K562 (cell line): ENCODE results near the gene TOR3A. TPM values are rescaled to one million over a fixed set of nuclear protein-coding genes. Genes with fewer than 3 reads are reported as not detected.

ENCODE experiments used
- ATAC-seq: fragments of 200-7000 bp; cut with Tn5 transposase; 3 replicates; pipeline ENCODE4 v1.9.1; 2020; ENCODE audit warnings: moderate library complexity
- Bru-seq: library from RNA; stranded (reverse); fragments of 400-500 nt; gene quantifications from one replicate; lab custom pipeline; 2021; lab: Mats Ljungman, UMichigan
- BruChase-seq, 2 experiments: library from RNA; stranded (reverse); fragments of 400-500 nt; gene quantifications; one replicate each; lab custom pipeline; 2021; lab: Mats Ljungman, UMichigan
- BruUV-seq: library from RNA; stranded (reverse); fragments of 400-500 nt; replicated peaks from 2 replicates; lab custom pipeline; 2021; lab: Mats Ljungman, UMichigan
- CTCF ChIA-PET: fragments of 300-600 bp; formaldehyde crosslinking; extraction: SDS; loops from one replicate; lab custom pipeline; 2021; ENCODE audit warnings: low intra/inter-chr PET ratio; lab: Yijun Ruan, JAX
- POLR2A ChIA-PET: fragments of 300-600, 350-650 bp; sonication (Branson Sonifier 250); formaldehyde crosslinking; extraction: SDS; loops from one replicate; lab custom pipeline; 2021; ENCODE audit warnings: antibody characterized with exemption, inconsistent platforms; lab: Yijun Ruan, JAX
- DNase-seq, 4 experiments: peaks; one replicate each; pipeline versions ENCODE4 v3.0.0 to v3.0.0-alpha.2; 2011 to 2018; ENCODE audit warnings: low spot score in 3 of 4, mixed read lengths in 3 of 4; ENCODE audit errors: extremely low read depth in 1 of 4
- FAIRE-seq: peaks from 2 replicates; lab custom pipeline; 2011; peaks lifted over from hg19 to GRCh38; lab: Jason Lieb, UNC
- H2AFZ ChIP-seq: 2 replicates; pipeline ENCODE4 v1.6.0; 2011; ENCODE audit warnings: low read depth, low read length, control low read depth, inconsistent platforms
- H3K27ac ChIP-seq: fragments of 200-600 bp; 3 replicates; pipeline ENCODE4 v1.8.0; 2011; ENCODE audit warnings: low read depth, mild to moderate bottlenecking, control low read depth, inconsistent platforms, low read length, moderate library complexity, mixed read lengths; ENCODE audit errors: extremely low read depth
- H3K27me3 ChIP-seq, 2 experiments: fragments of 300-600 bp in 1 of 2; 2 replicates in 1 of 2; 3 replicates in 1 of 2; pipeline versions ENCODE4 v1.6.0 to v1.8.0; 2011; ENCODE audit warnings: inconsistent platforms in 2 of 2, low read length in 2 of 2, mild to moderate bottlenecking in 1 of 2, mixed read lengths in 1 of 2, moderate library complexity in 1 of 2; ENCODE audit not compliant: control insufficient read depth in 2 of 2, insufficient read depth in 2 of 2
- H3K36me3 ChIP-seq: fragments of 300-600 bp; 3 replicates; pipeline ENCODE4 v1.8.0; 2011; ENCODE audit warnings: mild to moderate bottlenecking, low read length, inconsistent platforms; ENCODE audit not compliant: control insufficient read depth, insufficient read depth
- H3K4me1 ChIP-seq, 2 experiments: fragments of 200-600 bp in 1 of 2; replicated peaks in 1 of 2; 2 replicates in 1 of 2; 3 replicates in 1 of 2; pipeline versions ENCODE4 v1.5.1 to v1.8.0; 2011; ENCODE audit warnings: inconsistent platforms in 2 of 2, low read length in 2 of 2, mild to moderate bottlenecking in 1 of 2, mixed read lengths in 1 of 2, moderate library complexity in 1 of 2; ENCODE audit not compliant: control insufficient read depth in 2 of 2, insufficient read depth in 2 of 2
- H3K4me2 ChIP-seq: 2 replicates; pipeline ENCODE4 v1.6.1; 2011; ENCODE audit warnings: low read length, control low read depth, inconsistent platforms, mixed read lengths; ENCODE audit not compliant: insufficient read depth
- H3K4me3 ChIP-seq: fragments of 200-600 bp; sonication (generic), shearing (Covaris generic); 2 replicates; pipeline ENCODE4 v1.5.1; 2016; ENCODE audit warnings: control low read depth, inconsistent platforms
- H3K79me2 ChIP-seq: fragments of 200-600 bp; 3 replicates; pipeline ENCODE4 v1.8.0; 2011; ENCODE audit warnings: low read length, inconsistent platforms; ENCODE audit not compliant: control insufficient read depth, insufficient read depth
- H3K9ac ChIP-seq, 2 experiments: 2 replicates each; pipeline versions ENCODE4 v1.6.0 to v1.6.1; 2011; ENCODE audit warnings: low read depth in 2 of 2, low read length in 2 of 2, control low read depth in 1 of 2, inconsistent platforms in 1 of 2, mild to moderate bottlenecking in 1 of 2, mixed read lengths in 1 of 2; ENCODE audit not compliant: insufficient read depth in 1 of 2
- H3K9me1 ChIP-seq: one replicate; pipeline ENCODE4 v1.6.0; 2011; ENCODE audit warnings: inconsistent platforms, mild to moderate bottlenecking, low read length, moderate library complexity; ENCODE audit not compliant: control insufficient read depth, insufficient read depth
- H3K9me3 ChIP-seq: replicated peaks from 2 replicates; pipeline ENCODE4 v1.5.1; 2011; ENCODE audit warnings: low read depth, low read length, inconsistent platforms; ENCODE audit not compliant: control insufficient read depth, insufficient read depth
- H4K20me1 ChIP-seq: replicated peaks from 2 replicates; pipeline ENCODE4 v1.6.1; 2011; ENCODE audit warnings: low read length, inconsistent platforms, mixed read lengths; ENCODE audit not compliant: control insufficient read depth, insufficient read depth
- BCOR ChIP-seq: fragments of 450-650 bp; IDR thresholded peaks from 2 replicates; pipeline ENCODE4 v1.6.1; 2016
- CBX1 ChIP-seq: sonication (generic); IDR thresholded peaks from 2 replicates; pipeline ENCODE4 v1.6.1; 2016; ENCODE audit warnings: antibody characterized with exemption, low read depth, mild to moderate bottlenecking
- CHD1 ChIP-seq: fragments of 200-600 bp; sonication (generic); IDR thresholded peaks from one replicate; pipeline ENCODE4 v1.6.1; 2012; ENCODE audit warnings: mild to moderate bottlenecking, moderate library complexity, low read length, inconsistent platforms
- LCOR ChIP-seq: sonication (generic); formaldehyde crosslinking; IDR thresholded peaks from 2 replicates; pipeline ENCODE4 v1.8.0; 2022; ENCODE audit warnings: mild to moderate bottlenecking, missing genetic modification reagents
- MAX ChIP-seq: sonication (generic); formaldehyde crosslinking; IDR thresholded peaks from 2 replicates; pipeline ENCODE4 v1.9.0; 2022; ENCODE audit warnings: mild to moderate bottlenecking, missing genetic modification reagents
- RB1 ChIP-seq: fragments of 450-650 bp; IDR thresholded peaks from 2 replicates; pipeline ENCODE4 v1.6.1; 2017; ENCODE audit warnings: low read depth, mild to moderate bottlenecking
- RUNX1 ChIP-seq: sonication (generic); IDR thresholded peaks from 2 replicates; pipeline ENCODE4 v1.6.1; 2016; ENCODE audit warnings: antibody characterized with exemption, low read depth
- SP2 ChIP-seq: IDR thresholded peaks from 2 replicates; pipeline ENCODE4 v1.6.1; 2011; ENCODE audit warnings: mild to moderate bottlenecking, low read depth, low read length, moderate library complexity; ENCODE audit not compliant: poor library complexity, severe bottlenecking; ENCODE audit errors: extremely low read depth
- TOE1 ChIP-seq, 2 experiments: fragments of 450-650 bp in 1 of 2; sonication (generic) in 1 of 2; formaldehyde crosslinking in 1 of 2; IDR thresholded peaks; 2 replicates each; pipeline versions ENCODE4 v1.7.1 to v1.8.0; 2016 to 2022; ENCODE audit warnings: borderline replicate concordance in 2 of 2, mild to moderate bottlenecking in 2 of 2, antibody characterized with exemption in 1 of 2, inconsistent platforms in 1 of 2, low read depth in 1 of 2, missing genetic modification reagents in 1 of 2, moderate library complexity in 1 of 2
- ZBED1 ChIP-seq: IDR thresholded peaks from 2 replicates; pipeline ENCODE4 v1.6.1; 2014
- ZBTB1 ChIP-seq: sonication (generic); formaldehyde crosslinking; IDR thresholded peaks from 2 replicates; pipeline ENCODE4 v1.8.1; 2023; ENCODE audit warnings: missing genetic modification reagents, low read depth, mild to moderate bottlenecking, borderline replicate concordance
- ZNF184 ChIP-seq: sonication (generic); formaldehyde crosslinking; IDR thresholded peaks from 2 replicates; pipeline ENCODE4 v1.5.0; 2020; ENCODE audit warnings: missing genetic modification reagents
- ZNF232 ChIP-seq: sonication (generic); formaldehyde crosslinking; IDR thresholded peaks from 2 replicates; pipeline ENCODE4 v1.8.0; 2022; ENCODE audit warnings: mild to moderate bottlenecking, missing genetic modification reagents
- ZNF398 ChIP-seq: fragments of 250-450 bp; sonication (Bioruptor Pico); IDR thresholded peaks from 2 replicates; pipeline ENCODE4 v1.8.0; 2021; ENCODE audit warnings: moderate library complexity, mild to moderate bottlenecking, inconsistent platforms
- WGBS: fragments of 100-300 bp; shearing (Covaris generic); methylation state at CpG from one replicate; pipeline ENCODE4 v1.1.6; 2016; ENCODE audit warnings: low coverage, mixed read lengths; ENCODE audit not compliant: insufficient coverage; ENCODE audit errors: missing lambda C conversion rate; 5-methylcytosine and 5-hydroxymethylcytosine counted together
- in situ Hi-C: fragments of 300-500 bp; cut with MboI; formaldehyde crosslinking; loops from 4 replicates; pipeline ENCODE4 v1.15.0; 2018; ENCODE audit warnings: inconsistent platforms, mixed read lengths
- intact Hi-C: fragments of 100-400 bp; cut with micrococcal nuclease; formaldehyde crosslinking; loops from 2 replicates; pipeline ENCODE4 v1.14.2; 2022
- long read RNA-seq, 3 experiments: library from polyadenylated mRNA in 2 of 3; library from RNA in 1 of 3; unstranded in 2 of 3; stranded (forward) in 1 of 3; transcript quantifications; one replicate each; pipeline ENCODE4 v2.0.0, GENCODE V29; 2019 to 2022
- polyA minus RNA-seq, 3 experiments: library from RNA; depleted of rRNA, polyadenylated mRNA; stranded (reverse); fragments of >200 nt; gene quantifications; 2 replicates each; pipeline ENCODE4 v1.2.3, GENCODE V29; 2011
- polyA plus RNA-seq, 8 experiments: library from polyadenylated mRNA; depleted of rRNA in 4 of 8; stranded (reverse) in 5 of 8; unstranded in 3 of 8; fragments of >200 nt; fragmentation: Nextera tagmentation in 2 of 8; fragmentation: Illumina TruSeq in 1 of 8; extraction: Ambion mirVana in 2 of 8; extraction: Trizol in 1 of 8; gene quantifications; 2 replicates each; pipeline versions ENCODE4 v1.2.1 to v1.2.3, GENCODE V29; 2011 to 2014; ENCODE audit warnings: inconsistent platforms in 1 of 8, missing spikeins in 1 of 8
- total RNA-seq, 7 experiments: library from RNA; depleted of rRNA in 6 of 7; stranded (reverse); fragments of >200 nt in 6 of 7; fragmentation: Illumina TruSeq in 2 of 7; extraction: Trizol in 2 of 7; gene quantifications; 2 replicates each; pipeline versions ENCODE4 v1.2.1 to v1.2.3, GENCODE V29; 2011 to 2021; ENCODE audit warnings: low replicate concordance in 1 of 7

TOR3A gene
- total RNA-seq (2011; cell fraction: chromatin; rRNA removed; ENCODE audit: low replicate concordance): 35.1 and 99.5 TPM in 2 replicates
- total RNA-seq (2011; cell fraction: nucleolus; rRNA removed): 118 and 119 TPM in 2 replicates
- 78.9 and 84.8 TPM in 2 replicates for total RNA-seq (2011; cell fraction: nucleoplasm; rRNA removed)
- total RNA-seq (2014; rRNA removed): 85.5 and 99.4 TPM in 2 replicates
- 30.7 and 33.8 TPM in 2 replicates for total RNA-seq (2014; rRNA removed; fragmentation: Illumina TruSeq; extraction: Trizol)
- total RNA-seq (2015; rRNA removed; fragmentation: Illumina TruSeq; extraction: Trizol): 38.9 and 39.7 TPM in 2 replicates
- total RNA-seq (2021): 56.4 and 57.5 TPM in 2 replicates
- 35.9 and 39.0 TPM in 2 replicates for polyA plus RNA-seq (2011; rRNA removed)
- 46.7 and 101 TPM in 2 replicates for polyA plus RNA-seq (2011; cell fraction: cytosol; rRNA removed)
- polyA plus RNA-seq (2011; cell fraction: nucleus; rRNA removed): 32.1 and 53.1 TPM in 2 replicates
- 40.2 and 44.0 TPM in 2 replicates for polyA plus RNA-seq (2012)
- 52.4 and 53.1 TPM in 2 replicates for polyA plus RNA-seq (2014; fragmentation: Illumina TruSeq; extraction: Trizol)
- 10 to 100 TPM in 1 of 2 experiments, 1 to 10 TPM in 1; 7.9 to 13.0 TPM for polyA plus RNA-seq (2014; fragmentation: Nextera tagmentation; extraction: Ambion mirVana)
- polyA plus RNA-seq (2014; rRNA removed): 94.5 and 94.7 TPM in 2 replicates
- 39.1 and 54.9 TPM in 2 replicates for polyA minus RNA-seq (2011; rRNA and poly(A)+ RNA removed)
- 30.2 and 38.8 TPM in 2 replicates for polyA minus RNA-seq (2011; cell fraction: cytosol; rRNA and poly(A)+ RNA removed)
- 23.4 and 26.4 TPM in 2 replicates for polyA minus RNA-seq (2011; cell fraction: nucleus; rRNA and poly(A)+ RNA removed)
- percentile 82 among the genes with signal in this experiment for Bru-seq, nascent RNA
- percentile 74 among the genes with signal in this experiment for BruChase-seq, experiment 1, labeled RNA remaining after a 2-hour chase
- BruChase-seq, experiment 2, labeled RNA remaining after a 6-hour chase: percentile 75 among the genes with signal in this experiment
- long read RNA-seq, experiment 1, transcript TOR3A-203 (6 exons, 2,724 nt): major isoform, 252 of 520 reads
- long read RNA-seq, experiment 1, partial matches to known transcripts: 147 of 520 reads
- long read RNA-seq, experiment 1, other reads (novel, unspliced or antisense): 121 of 520 reads
- long read RNA-seq, experiment 2, transcript TOR3A-203 (6 exons, 2,724 nt): major isoform, 63 of 96 reads
- long read RNA-seq, experiment 2, partial matches to known transcripts: 11 of 96 reads
- long read RNA-seq, experiment 2, other reads (novel, unspliced or antisense): 22 of 96 reads
- long read RNA-seq, experiment 3, transcript TOR3A-203 (6 exons, 2,724 nt): major isoform, 69 of 111 reads
- long read RNA-seq, experiment 3, partial matches to known transcripts: 2 of 111 reads
- long read RNA-seq, experiment 3, other reads (novel, unspliced or antisense): 40 of 111 reads

GRCh38 chr1:179081687-179082332 lies at the start of gene TOR3A:
Gene TOR3A (plus strand): TSS chr1:179082070. CDS start chr1:179082129, 59 bp downstream.
- intact Hi-C loops (loop anchor here (1.0 to 10.0 kb wide), 6 partner anchors 35 to 733 kb away; no protein-coding TSS in a partner anchor), in situ Hi-C loops (loop anchor here (10.0 kb wide), 1 partner anchor 283 kb away; the partner anchor contains the start of gene AXDND1)
- ChIA-PET POLR2A (interaction anchor here (0.8 to 1.7 kb wide), 7 partner anchors 11 to 65 kb away, joined by 3 to 6 read pairs (median 4); no protein-coding TSS in a partner anchor), CTCF (interaction anchor here (0.5 to 1.0 kb wide), 3 partner anchors 111 to 1091 kb away, joined by 3 read pairs; no protein-coding TSS in a partner anchor)
- Histone ChIP-seq H2AFZ (peak within 1 kb of the TSS; percentile 96), H3K4me2 (peak within 1 kb of the TSS; percentile 92), H3K79me2 (peaks cover 29% of the 10 kb centered on the region), H3K36me3 (peaks cover 26% of the 10 kb centered on the region; the same call in 2 of the 3 replicates), H3K27ac (peak within 1 kb of the TSS; percentile 78), H3K9me3 (no peaks in the 10 kb centered on the region), H3K4me1 (peaks cover 17 to 22% of the 10 kb centered on the region in 2 experiments; a peak in 4 of 5 replicates), H3K9ac (peak within 1 kb of the TSS; percentile 78 to 99), H4K20me1 (no peaks in the 10 kb centered on the region), H3K9me1 (no peaks in the 10 kb centered on the region), H3K27me3 (no peaks in the 10 kb centered on the region), H3K4me3 (peak within 1 kb of the TSS; percentile 63)
- peak; percentile 93 to 95 (median 94) for DNase-seq
- ATAC-seq: peak; percentile 91
- BruUV-seq: no TSS peak
- FAIRE-seq: peak; percentile 65
- under 1% methylated on average over 49 of the region's 51 CpGs for WGBS
- TF ChIP-seq BCOR (no peak), ZNF232 (CRISPR knock-in tag) (0 out of 2 replicates have a peak, but pooled peaks have one; percentile 89), ZBTB1 (peak; percentile 64; the same call in 1 of the 2 replicates), ZBED1 (no peak), ZNF398 (CRISPR knock-in tag) (no peak), CHD1 (peak; percentile 34), ZNF184 (CRISPR knock-in tag) (no peak), SP2 (no peak), TOE1 (IDR thresholded peaks at IDR 0.05; ENCODE audit: borderline replicate concordance) (peak; percentile 89), TOE1 (CRISPR knock-in tag; IDR thresholded peaks at IDR 0.05; ENCODE audit: borderline replicate concordance, low read depth) (peak; percentile 95), RB1 (peak; percentile 38; the same call in 1 of the 2 replicates), LCOR (CRISPR knock-in tag) (peak; percentile 75), RUNX1 (no peak), CBX1 (peak; percentile 66), MAX (CRISPR knock-in tag) (peak; percentile 92)
